Measurements from ENCODE around the gene GALNT8.

GALNT8 gene, protein sequence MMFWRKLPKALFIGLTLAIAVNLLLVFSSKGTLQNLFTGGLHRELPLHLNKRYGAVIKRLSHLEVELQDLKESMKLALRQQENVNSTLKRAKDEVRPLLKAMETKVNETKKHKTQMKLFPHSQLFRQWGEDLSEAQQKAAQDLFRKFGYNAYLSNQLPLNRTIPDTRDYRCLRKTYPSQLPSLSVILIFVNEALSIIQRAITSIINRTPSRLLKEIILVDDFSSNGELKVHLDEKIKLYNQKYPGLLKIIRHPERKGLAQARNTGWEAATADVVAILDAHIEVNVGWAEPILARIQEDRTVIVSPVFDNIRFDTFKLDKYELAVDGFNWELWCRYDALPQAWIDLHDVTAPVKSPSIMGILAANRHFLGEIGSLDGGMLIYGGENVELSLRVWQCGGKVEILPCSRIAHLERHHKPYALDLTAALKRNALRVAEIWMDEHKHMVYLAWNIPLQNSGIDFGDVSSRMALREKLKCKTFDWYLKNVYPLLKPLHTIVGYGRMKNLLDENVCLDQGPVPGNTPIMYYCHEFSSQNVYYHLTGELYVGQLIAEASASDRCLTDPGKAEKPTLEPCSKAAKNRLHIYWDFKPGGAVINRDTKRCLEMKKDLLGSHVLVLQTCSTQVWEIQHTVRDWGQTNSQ
- long read RNA-seq, result 0 reads

DNA sequence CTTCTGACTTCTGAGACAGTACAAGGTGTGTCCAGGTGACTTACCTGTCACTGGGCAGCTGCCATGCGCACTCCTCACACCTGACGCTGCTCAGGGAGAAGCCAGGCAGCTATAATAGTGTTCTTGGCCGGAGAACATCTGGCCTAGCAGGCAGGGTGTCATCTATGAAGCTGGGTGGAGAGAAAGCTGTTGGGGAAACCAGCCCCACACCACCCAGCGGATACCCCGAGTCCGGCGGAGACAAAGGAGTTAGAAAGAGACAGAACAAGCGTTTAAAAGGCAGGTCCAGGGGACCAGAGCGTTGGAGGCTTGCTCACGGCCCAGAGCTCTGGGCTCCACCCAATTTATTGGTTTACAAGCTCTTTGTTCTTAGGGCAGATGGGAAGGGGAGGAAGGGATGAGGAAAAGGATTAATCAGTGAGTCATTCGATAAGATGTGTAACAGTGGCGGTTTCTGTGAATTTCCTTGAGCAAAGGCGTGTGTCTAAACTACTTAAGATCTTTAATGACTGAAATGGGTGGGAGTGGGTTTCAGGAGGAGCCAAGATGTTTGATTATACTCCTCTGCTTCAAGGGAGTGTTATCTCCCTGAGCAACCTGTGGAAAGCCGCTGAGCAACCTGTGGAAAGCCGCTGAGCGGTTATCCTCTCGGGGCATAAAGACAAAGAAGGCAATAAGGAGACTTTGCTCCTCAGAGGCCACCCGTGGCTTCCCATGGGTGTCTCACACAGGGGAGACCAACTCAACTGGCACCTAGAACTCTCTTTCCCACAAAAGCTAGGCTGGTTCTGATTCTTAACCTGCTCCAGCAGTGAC lies at the start of gene GALNT8:
GALNT8 (plus strand) TSS at position 580 of the 816 bp plus-strand sequence. CDS start 278 bp downstream, outside the sequence.
- no peak for DNase-seq (ENCODE audit: low read depth in 1 of 2, low spot score in 1 of 2)
- TF ChIP-seq, protein P1, sequence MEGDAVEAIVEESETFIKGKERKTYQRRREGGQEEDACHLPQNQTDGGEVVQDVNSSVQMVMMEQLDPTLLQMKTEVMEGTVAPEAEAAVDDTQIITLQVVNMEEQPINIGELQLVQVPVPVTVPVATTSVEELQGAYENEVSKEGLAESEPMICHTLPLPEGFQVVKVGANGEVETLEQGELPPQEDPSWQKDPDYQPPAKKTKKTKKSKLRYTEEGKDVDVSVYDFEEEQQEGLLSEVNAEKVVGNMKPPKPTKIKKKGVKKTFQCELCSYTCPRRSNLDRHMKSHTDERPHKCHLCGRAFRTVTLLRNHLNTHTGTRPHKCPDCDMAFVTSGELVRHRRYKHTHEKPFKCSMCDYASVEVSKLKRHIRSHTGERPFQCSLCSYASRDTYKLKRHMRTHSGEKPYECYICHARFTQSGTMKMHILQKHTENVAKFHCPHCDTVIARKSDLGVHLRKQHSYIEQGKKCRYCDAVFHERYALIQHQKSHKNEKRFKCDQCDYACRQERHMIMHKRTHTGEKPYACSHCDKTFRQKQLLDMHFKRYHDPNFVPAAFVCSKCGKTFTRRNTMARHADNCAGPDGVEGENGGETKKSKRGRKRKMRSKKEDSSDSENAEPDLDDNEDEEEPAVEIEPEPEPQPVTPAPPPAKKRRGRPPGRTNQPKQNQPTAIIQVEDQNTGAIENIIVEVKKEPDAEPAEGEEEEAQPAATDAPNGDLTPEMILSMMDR (IDR thresholded peaks at IDR 0.05; ENCODE audit: insufficient read depth, low read length), result no peak
- TF ChIP-seq, protein P2, sequence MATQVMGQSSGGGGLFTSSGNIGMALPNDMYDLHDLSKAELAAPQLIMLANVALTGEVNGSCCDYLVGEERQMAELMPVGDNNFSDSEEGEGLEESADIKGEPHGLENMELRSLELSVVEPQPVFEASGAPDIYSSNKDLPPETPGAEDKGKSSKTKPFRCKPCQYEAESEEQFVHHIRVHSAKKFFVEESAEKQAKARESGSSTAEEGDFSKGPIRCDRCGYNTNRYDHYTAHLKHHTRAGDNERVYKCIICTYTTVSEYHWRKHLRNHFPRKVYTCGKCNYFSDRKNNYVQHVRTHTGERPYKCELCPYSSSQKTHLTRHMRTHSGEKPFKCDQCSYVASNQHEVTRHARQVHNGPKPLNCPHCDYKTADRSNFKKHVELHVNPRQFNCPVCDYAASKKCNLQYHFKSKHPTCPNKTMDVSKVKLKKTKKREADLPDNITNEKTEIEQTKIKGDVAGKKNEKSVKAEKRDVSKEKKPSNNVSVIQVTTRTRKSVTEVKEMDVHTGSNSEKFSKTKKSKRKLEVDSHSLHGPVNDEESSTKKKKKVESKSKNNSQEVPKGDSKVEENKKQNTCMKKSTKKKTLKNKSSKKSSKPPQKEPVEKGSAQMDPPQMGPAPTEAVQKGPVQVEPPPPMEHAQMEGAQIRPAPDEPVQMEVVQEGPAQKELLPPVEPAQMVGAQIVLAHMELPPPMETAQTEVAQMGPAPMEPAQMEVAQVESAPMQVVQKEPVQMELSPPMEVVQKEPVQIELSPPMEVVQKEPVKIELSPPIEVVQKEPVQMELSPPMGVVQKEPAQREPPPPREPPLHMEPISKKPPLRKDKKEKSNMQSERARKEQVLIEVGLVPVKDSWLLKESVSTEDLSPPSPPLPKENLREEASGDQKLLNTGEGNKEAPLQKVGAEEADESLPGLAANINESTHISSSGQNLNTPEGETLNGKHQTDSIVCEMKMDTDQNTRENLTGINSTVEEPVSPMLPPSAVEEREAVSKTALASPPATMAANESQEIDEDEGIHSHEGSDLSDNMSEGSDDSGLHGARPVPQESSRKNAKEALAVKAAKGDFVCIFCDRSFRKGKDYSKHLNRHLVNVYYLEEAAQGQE (IDR thresholded peaks at IDR 0.05; ENCODE audit: insufficient replicate concordance, low read depth), result no peak
- TF ChIP-seq SPI1 (IDR thresholded peaks at IDR 0.05; ENCODE audit: borderline replicate concordance, low read depth) (no peak), GABPA (IDR thresholded peaks at IDR 0.05; ENCODE audit: low read depth) (no peak), POLR2AphosphoS5 (IDR thresholded peaks at IDR 0.05; ENCODE audit: low read depth) (no peak)
- Histone ChIP-seq H3K27ac (replicated peaks) (no peak within 1 kb of the TSS), H3K4me3 (replicated peaks; ENCODE audit: insufficient read depth, low read length) (no peak within 1 kb of the TSS), H3K27me3 (ENCODE audit: insufficient read depth, poor library complexity, severe bottlenecking) (peaks cover 6% of the 10 kb centered on the region)

DNA sequence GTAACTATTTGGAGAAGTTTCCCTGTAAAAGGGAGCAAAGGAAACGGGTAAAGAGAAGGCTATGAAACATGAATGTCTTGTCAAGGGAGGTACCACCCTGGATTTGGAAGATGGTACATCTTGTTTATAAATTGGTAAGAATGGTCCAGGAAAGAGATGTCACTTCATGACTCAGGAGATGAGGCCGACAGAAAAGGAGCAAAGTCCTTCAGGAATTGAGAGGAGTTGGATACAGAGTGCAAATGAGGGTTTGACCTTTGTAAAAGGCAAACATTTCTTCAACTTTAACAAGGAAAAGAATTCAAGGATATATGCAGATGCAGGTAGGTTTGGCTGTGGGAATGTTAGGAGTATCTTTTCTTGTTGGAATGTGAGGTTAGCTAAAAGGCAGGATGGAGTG lies 40.5 kb upstream of the GALNT8 start:
- H3K27me3 ChIP-seq (ENCODE audit: insufficient read depth, poor library complexity, severe bottlenecking), result no peaks in the 10 kb centered on the region
- no peak overlapping the region for H3K4me3 ChIP-seq (replicated peaks; ENCODE audit: insufficient read depth, low read length)
- DNase-seq (ENCODE audit: low read depth in 1 of 2, low spot score in 1 of 2), result no peak
- H3K27ac ChIP-seq (replicated peaks), result no peak overlapping the region
- TF ChIP-seq, protein P1 (IDR thresholded peaks at IDR 0.05; ENCODE audit: insufficient read depth, low read length), result no peak
- TF ChIP-seq POLR2AphosphoS5 (IDR thresholded peaks at IDR 0.05; ENCODE audit: low read depth), result no peak
- no peak for TF ChIP-seq GABPA (IDR thresholded peaks at IDR 0.05; ENCODE audit: low read depth)
- TF ChIP-seq, protein P2 (IDR thresholded peaks at IDR 0.05; ENCODE audit: insufficient replicate concordance, low read depth), result no peak
- TF ChIP-seq SPI1 (IDR thresholded peaks at IDR 0.05; ENCODE audit: borderline replicate concordance, low read depth), result no peak

DNA sequence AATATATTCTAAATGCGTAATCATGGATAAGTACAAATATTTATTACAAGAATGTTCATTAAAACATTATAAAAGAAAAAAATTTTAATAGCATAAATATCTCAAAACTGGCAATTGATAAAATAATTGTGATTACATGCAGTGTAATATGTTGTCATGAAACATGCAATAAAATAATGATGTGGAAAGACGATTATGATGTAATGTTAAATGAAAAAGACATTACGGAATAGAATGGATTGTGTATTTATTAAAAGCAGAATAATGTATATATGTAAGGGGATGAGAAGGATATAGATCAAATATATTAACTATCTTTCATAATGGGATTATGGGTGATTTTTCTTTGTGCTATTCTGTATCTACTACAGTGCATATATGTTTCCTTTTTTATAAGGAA lies 38.5 kb upstream of the GALNT8 start:
- H3K4me3 ChIP-seq (replicated peaks; ENCODE audit: insufficient read depth, low read length), result no peak overlapping the region
- TF ChIP-seq POLR2AphosphoS5 (IDR thresholded peaks at IDR 0.05; ENCODE audit: low read depth) (no peak), GABPA (IDR thresholded peaks at IDR 0.05; ENCODE audit: low read depth) (no peak), SPI1 (IDR thresholded peaks at IDR 0.05; ENCODE audit: borderline replicate concordance, low read depth) (no peak)
- TF ChIP-seq, protein P2 (IDR thresholded peaks at IDR 0.05; ENCODE audit: insufficient replicate concordance, low read depth), result no peak
- TF ChIP-seq, protein P1 (IDR thresholded peaks at IDR 0.05; ENCODE audit: insufficient read depth, low read length), result no peak
- no peak for DNase-seq (ENCODE audit: low read depth in 1 of 2, low spot score in 1 of 2)
- no peak overlapping the region for H3K27ac ChIP-seq (replicated peaks)
- no peaks in the 10 kb centered on the region for H3K27me3 ChIP-seq (ENCODE audit: insufficient read depth, poor library complexity, severe bottlenecking)

Data from HL-60 (cell line).